H7 (cell line): Measurements from ENCODE around the gene TMEM141. TPM values are rescaled to one million over a fixed set of nuclear protein-coding genes. Genes with fewer than 3 reads are reported as not detected.
"Not testable (repeated sequence)": the region's sequence is repeated elsewhere in the genome, so short reads cannot be mapped to it uniquely, and the experiment has no call there.

Source experiments
- DNase-seq: peaks from one replicate; pipeline ENCODE4 v3.0.0; 2012
- H3K27me3 ChIP-seq: 2 replicates; pipeline ENCODE4 v1.6.0; 2011; ENCODE audit warnings: mild to moderate bottlenecking, low read length; ENCODE audit not compliant: control insufficient read depth, insufficient read depth
- H3K36me3 ChIP-seq: replicated peaks from 2 replicates; pipeline ENCODE4 v1.5.1; 2011; ENCODE audit warnings: low read length; ENCODE audit not compliant: control insufficient read depth, insufficient read depth
- H3K4me3 ChIP-seq: 2 replicates; pipeline ENCODE4 v1.5.1; 2011; ENCODE audit warnings: low read depth, mild to moderate bottlenecking, control low read depth, low read length, moderate library complexity; ENCODE audit not compliant: insufficient read depth
- total RNA-seq: library from RNA; depleted of rRNA; stranded (reverse); fragments of >200 nt; shearing (Covaris generic); gene quantifications from 2 replicates; pipeline ENCODE4 v1.2.3, GENCODE V29; 2014; rRNA removed

The TMEM141 gene
- total RNA-seq, 1 experiment from 2014 or later: 80.6 TPM

GRCh38 chr9:136841646-136842379, 50.7 kb downstream of the TMEM141 start:
- not testable (repeated sequence) for H3K4me3 ChIP-seq, H3K36me3 ChIP-seq, H3K27me3 ChIP-seq, DNase-seq

GRCh38 chr9:136842380-136842948, 51.3 kb downstream of the TMEM141 start, which contains the start of gene AJM1:
TSS of gene AJM1 (plus strand) at chr9:136842478. CDS start at chr9:136844415, 1,937 bp downstream.
- DNase-seq: peak; percentile 94
- H3K36me3 ChIP-seq, H3K27me3 ChIP-seq: not testable (repeated sequence)
- peak within 1 kb of the TSS; percentile 16; the same call in 1 of the 2 replicates for H3K4me3 ChIP-seq

Other genes with a start within 250 kb of the TMEM141 start
- gene NOTCH1, start 245.3 kb upstream of the TMEM141 start, total RNA-seq: 32.2 and 33.3 TPM in 2 replicates
- gene EGFL7, start 128.4 kb upstream of the TMEM141 start, total RNA-seq: 68.5 and 87.3 TPM in 2 replicates
- 41.1 and 54.7 TPM in 2 replicates for gene AGPAT2, start 103.9 kb upstream of the TMEM141 start, total RNA-seq
- 57.0 and 75.7 TPM in 2 replicates for gene DIPK1B, start 78.8 kb upstream of the TMEM141 start, total RNA-seq
- gene LCN10, start 48.4 kb upstream of the TMEM141 start, total RNA-seq: 0.76 and 1.4 TPM in 2 replicates
- not detected in 2 replicates for gene LCN6, start 42.8 kb upstream of the TMEM141 start, total RNA-seq
- not detected in 2 replicates for gene LCN8, start 33.1 kb upstream of the TMEM141 start, total RNA-seq
- 0.18 TPM in 1 of 2 replicates, not detected in the other for gene LCN15, start 26.8 kb upstream of the TMEM141 start, total RNA-seq
- gene CCDC183, start 5.0 kb downstream of the TMEM141 start, total RNA-seq: 0.66 and 0.85 TPM in 2 replicates
- 150 TPM in 2 replicates for gene RABL6, start 16.6 kb downstream of the TMEM141 start, total RNA-seq
- 0.14 and 0.52 TPM in 2 replicates for gene AJM1, start 51.1 kb downstream of the TMEM141 start, total RNA-seq
- gene PHPT1, start 58.1 kb downstream of the TMEM141 start, total RNA-seq: 68.2 and 75.5 TPM in 2 replicates
- gene MAMDC4, start 61.0 kb downstream of the TMEM141 start, total RNA-seq: 1.2 and 3.0 TPM in 2 replicates
- 213 and 240 TPM in 2 replicates for gene EDF1, start 75.0 kb downstream of the TMEM141 start, total RNA-seq
- 40.9 and 48.6 TPM in 2 replicates for gene TRAF2, start 95.2 kb downstream of the TMEM141 start, total RNA-seq
- gene FBXW5, start 153.4 kb downstream of the TMEM141 start, total RNA-seq: 97.5 and 105 TPM in 2 replicates
- gene C8G, start 153.9 kb downstream of the TMEM141 start, total RNA-seq: not detected in 2 replicates
- gene LCN12, start 160.9 kb downstream of the TMEM141 start, total RNA-seq: 0.38 and 2.9 TPM in 2 replicates
- gene PTGDS, start 186.2 kb downstream of the TMEM141 start, total RNA-seq: 1.3 and 2.0 TPM in 2 replicates
- 0.21 and 0.33 TPM in 2 replicates for gene LCNL1, start 191.6 kb downstream of the TMEM141 start, total RNA-seq
- 45.7 and 53.2 TPM in 2 replicates for gene PAXX, start 201.1 kb downstream of the TMEM141 start, total RNA-seq
- gene CLIC3, start 205.2 kb downstream of the TMEM141 start, total RNA-seq: not detected in 2 replicates
- gene ABCA2, start 236.9 kb downstream of the TMEM141 start, total RNA-seq: 6.8 and 10.4 TPM in 2 replicates
- not detected in 2 replicates for gene FUT7, start 240.7 kb downstream of the TMEM141 start, total RNA-seq